Measurements from ENCODE around the gene BTBD17.

Gene BTBD17

DNA sequence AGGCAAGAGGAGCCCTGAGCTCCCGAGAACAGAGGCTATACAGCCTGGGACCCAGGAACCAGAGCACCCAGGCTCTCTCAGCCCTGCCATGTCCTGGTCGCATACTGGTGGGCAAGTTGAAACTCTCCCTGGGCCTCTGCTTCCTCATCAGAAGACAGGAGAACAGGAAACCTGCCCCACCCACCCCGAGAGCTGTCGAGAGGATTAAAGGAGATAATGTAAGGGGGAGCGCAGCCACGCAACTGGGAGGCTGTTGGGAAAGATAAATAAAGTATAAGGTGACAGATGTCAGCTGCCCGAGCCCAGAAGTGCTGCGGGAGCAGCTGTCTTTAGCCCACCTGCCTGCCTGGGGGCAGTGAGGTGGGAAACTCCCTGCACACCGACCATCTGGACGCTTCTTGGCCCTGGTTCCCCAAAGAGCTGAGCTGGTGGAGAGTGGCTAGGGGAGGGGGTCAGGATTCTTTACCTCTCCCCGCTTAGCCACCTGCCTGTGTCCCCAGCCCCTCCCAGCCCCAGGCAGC, 28.8 kb downstream of the BTBD17 start:
- no peak for DNase-seq

DNA sequence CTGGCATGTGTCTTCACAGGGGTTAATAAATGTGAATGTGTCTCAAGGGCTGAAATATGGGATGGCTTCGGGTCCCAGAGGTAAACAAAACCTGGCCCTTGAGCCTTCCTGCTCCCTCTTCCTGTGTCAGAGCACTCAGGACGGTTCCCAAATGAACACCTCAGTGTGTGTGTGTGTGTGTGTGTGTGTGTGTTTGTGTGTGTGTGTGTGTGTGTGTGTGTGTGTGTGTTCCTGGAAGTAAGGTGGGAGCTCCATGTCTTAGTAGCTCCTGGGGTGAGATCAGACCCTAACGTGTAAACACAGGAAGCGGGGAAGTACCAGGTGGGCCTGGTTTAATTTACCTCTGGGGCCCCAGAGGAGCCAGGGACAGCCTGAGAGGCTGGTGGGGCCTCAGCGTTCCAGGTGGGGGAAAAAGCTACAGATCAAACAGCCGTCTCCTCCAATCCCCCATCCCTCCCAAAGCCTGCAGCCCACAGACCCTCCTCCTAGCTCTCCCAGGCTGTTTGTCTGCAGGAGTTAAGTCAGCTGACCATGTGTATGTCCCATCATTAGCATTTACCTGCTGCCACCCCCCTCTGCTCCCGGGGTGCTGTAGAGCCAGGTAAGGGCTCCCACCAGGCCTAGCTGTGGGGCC, 29.5 kb downstream of the BTBD17 start:
- no peak for DNase-seq

DNA sequence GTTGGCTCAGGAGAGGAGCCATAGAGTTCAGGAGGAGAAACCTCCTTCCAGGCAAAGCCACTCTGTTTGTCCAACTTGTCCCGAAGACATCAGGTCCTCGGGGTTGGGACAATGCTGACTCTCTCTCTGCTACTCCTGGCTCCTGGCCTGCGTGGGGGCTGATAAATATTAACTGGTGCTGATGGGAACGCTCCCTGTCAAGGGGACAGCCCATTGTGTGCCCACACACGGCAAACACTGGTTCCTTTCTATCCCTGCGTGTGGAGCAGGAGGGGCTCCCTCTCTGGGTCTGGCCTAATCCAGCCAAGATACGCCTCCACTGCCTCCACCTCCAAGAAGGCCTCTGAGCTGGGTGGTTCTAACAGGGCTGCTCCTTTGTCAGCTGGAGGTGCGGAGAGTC, 31.2 kb downstream of the BTBD17 start:
- no peak for DNase-seq

DNA sequence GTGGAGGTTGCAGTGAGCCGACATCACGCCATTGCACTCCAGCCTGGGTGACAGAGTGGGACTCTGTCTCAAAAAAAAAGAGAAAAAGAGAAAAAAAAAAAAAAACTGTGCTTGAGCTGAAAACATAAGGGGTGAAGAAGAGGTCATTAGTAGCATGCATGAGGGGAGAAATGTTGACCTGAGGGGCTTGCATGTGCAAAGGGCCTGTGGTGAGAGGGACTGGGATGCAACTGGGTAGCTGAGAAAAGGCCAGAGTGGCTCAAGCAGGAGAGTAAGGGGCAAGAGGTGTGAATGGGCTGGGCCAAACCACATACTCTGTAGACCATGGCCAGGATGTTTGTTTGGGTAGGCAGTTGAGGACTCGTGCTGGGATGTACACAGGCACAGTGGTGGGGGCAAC, 32.3 kb downstream of the BTBD17 start:
- no peak for DNase-seq

DNA sequence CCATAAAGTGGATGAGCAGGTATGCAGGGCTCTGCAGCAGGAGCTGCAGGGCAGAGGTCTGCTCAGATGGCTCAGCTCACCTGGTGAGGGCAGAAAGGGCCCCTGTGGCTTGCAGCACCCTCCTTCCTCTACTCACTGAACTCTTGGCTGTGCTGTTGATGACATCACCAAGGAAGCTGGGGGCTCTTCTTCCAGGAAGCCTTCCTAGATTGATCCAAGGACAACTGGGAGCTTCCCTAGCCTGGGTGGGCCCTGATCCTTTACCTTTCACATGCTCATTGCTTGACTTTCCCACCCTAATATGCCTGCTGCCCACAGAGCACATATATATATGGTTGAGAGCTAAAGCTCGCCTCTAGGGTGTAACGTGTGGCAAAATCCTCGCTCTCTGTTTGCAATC, 33.2 kb downstream of the BTBD17 start:
- no peak for DNase-seq

DNA sequence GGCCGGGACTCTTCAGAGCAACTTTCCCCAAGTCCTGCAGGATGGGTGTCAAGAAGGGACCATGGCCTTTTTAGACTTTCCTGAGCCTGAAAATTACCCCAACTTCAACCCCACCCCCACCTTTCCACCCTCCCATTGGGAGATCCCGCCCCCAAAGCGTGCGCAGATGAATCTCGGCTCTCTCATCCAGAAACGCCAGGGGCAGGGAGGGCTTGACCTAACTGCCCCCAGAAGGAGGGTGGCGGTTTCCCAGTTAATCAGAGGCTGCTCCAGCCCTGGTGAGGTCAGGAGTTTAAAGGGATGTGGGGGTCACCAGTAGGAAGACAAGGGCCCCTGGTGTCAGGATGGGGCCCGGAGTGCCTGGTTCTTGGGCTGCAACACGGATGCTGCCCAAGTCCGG, 35.2 kb downstream of the BTBD17 start:
- DNase-seq: no peak

DNA sequence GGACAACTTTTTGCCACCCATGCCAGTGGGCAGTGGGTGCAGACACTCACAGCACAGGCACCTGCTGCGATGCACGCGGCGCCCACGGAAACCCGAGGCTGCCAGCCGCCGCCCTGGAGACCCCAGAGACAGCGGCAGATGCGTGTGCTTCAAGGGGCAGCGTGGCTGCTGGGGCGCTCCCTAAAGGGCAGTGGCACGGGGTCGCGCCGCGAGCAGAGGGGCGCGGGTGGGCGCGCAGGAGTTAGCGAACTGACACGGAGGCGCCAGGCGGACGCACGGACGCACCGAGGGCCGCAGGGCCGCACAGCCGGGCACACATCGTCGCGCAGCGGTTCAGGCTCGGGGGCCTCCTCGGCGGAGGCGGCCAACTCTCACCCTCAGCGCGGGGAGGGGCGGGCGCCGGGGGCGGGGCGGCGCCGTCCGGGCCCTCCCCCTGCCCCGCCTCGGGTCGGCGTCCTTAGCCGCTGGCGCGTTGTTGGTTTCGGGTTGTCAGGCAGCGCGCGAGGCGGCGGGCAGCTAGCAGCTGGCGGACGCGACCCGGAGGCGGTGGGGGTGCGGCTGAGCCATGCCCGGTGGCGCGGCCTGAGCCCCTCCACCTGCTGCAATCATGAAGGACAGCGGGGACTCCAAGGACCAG, 35.8 kb downstream of the BTBD17 start, which contains the start of gene KIF19:
KIF19 (plus strand) TSS at position 484 of the 637 bp plus-strand sequence; CDS start at position 608, 124 bp downstream.
- peak; percentile 43 for DNase-seq

DNA sequence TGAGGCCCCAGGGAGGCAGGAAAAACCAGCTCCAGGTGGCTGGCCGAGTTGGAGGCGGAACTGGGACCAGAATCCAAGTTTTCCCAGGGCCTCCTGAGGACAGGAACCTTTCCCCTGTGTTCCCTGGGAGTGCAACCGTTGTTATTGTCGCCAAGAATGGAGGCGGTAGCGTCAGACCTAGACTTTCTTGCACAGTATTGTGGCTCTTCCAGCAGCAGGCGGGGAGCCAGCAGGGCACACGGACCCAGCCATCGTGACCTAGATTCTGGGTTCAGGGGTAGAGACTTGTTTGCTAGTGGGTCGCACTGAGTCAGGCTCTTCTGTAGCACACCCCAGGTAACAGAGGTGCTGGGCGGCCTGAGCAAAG, 36.3 kb downstream of the BTBD17 start:
- DNase-seq: no peak

DNA sequence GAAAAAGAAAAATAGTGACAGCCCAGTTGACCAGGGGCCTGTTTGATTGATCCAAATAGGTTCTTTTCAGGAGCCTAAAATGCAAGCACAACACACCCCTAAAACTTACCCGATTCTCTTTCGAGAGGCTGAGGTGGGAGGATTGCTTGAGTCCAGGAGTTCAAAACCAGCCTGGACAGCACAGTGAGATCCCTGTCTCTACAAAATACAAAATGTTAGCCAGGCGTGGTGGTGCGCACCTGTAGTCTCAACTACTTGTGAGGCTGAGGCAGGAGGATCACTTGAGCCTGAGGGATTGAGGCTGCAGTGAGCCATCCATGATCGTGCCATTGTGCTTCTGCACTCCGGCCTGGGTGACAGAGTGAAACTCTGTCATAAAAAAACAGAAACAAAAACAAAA, 37.1 kb downstream of the BTBD17 start:
- DNase-seq: no peak

DNA sequence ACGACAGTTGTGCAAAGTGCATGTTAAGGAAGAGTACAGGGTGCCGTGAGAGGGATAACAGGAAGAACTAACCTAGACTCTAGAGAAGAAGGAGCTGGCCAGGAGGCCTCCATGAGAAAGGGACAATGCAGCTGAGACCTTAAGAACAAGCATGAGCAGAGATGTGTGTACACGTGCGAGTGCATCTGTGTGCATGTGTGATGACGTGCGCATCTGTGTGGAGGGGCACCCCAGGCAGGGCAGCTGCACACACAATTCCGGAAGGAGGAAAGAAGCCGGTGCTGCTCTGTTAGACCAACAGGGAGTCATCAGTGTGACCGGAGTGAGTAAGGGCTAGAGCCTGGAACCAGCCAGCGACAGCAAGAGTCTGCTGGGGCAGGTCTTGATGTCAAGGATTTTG, 43.3 kb downstream of the BTBD17 start:
- DNase-seq: no peak

DNA sequence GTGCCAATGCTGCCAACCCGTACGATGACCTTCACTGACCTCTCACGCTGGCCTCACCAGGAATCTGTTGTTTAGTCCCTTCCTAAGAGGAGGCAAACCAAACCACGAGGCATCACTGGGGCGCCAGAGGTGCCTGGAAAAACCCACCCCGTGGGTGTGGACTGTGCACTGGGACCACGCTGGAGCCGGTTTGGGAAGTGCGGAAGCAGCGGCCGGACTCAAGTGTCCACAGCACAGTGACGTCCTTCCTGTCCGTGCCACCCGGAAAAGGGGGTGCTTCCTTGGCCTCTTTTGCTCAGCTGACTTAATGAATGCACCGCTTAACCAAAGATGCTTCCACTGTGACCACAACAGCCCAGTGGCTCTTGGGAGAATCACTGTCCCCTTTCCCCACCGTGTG, 44.6 kb downstream of the BTBD17 start:
- no peak for DNase-seq

DNA sequence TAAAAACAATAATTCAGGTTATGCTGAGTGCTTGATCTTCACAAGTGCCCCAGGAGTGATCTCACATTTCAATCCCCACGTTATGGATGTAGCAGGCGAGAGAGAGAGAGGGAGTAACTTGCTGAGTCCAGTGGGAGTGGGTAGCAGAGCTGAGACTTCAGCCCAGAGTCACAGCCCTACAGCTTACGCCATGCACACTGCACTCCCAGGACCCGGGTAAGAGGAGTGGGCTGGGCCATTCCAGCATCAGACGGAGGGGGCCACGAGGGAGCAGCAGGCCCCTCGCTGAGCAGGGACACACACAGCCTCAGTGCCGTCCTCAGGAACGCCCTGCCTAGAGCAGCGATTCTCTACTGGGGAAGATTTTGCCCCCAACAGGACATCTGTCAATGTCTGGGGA, 45.4 kb downstream of the BTBD17 start:
- no peak for DNase-seq

DNA sequence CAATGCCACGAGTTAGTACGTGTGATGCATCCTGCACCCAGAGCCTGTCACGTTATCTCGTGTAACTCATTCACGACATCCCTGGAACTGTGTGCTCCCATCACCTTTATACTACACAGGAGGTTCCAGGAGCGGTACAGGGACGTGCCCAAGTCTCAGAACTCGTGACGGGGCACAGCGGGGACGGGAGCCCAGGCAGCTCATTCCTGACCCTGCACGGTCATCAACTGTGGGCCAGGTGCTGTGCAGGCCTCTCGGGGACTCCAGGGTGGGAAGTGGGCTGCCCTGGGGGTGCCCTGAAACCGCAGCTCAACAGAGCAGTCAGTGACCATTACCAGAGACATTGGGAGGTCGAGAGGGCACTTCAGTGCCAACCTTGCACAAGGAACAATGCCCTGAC, 46.8 kb downstream of the BTBD17 start:
- DNase-seq: no peak

DNA sequence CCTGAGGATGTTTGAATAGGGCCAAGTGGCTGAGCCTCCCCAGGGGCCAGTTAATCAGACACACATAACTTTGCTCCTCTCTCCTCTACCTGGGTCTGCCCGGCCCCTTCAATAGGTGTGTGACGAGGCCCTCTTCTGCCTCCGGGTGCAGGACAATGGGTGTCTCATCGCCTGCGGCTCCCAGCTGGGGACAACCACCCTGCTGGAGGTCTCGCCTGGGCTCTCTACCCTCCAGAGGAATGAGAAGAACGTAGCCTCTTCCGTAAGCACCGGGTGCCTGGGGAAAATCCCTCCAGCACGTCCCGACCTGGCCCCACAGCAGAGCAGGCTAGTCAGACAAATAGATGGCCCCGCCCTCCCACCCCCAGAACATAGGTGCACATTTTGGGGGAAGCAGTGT, 51.8 kb downstream of the BTBD17 start:
- DNase-seq: no peak

DNA sequence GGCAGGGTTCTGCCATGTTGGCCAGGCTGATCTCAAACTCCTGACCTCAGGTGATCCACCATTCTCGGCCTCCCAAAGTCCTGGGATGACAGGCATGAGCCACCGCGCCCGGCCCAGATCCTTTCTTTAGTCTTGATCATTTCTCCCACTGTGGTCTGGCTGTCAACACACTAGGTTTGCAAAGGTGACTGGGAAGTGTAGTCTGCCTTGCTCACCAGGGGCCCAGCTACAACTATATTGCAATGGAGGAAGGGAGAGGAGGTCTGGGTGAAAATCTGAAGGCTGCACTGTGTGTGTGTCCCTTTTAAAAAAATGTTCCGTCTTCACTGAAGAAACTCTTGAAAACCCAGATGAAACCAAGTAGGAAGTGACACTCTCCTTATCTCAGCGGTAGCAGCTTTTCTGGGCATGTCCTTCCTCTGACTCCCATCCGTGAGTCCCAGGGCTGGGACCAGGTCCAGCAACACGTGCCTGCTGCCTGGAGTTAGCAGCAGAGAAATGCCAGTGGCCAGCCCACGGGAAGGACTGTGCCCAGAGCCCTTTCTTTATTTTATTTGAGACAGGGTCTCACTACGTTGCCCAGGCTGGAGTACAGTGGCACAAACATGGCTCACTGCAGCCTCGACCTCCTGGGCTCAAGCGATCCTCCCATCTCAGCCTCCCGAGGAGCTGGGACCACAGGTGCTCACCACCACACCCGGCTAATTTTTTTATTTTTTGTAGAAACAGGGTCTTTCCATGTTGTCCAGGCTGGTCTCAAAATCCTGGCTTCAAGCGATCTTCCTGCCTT, 53.5 kb downstream of the BTBD17 start:
- DNase-seq: no peak

All from stimulated activated CD4-positive, alpha-beta T cell treated with anti-CD3 and anti-CD28 coated beads, Interleukin-4, amount 100 ng/mL, for 24 hours (primary cell).